A673 (cell line): Measurements from ENCODE around the gene PTPN14. TPM values are rescaled to one million over a fixed set of nuclear protein-coding genes. Genes with fewer than 3 reads are reported as not detected.

ENCODE experiments used
- BruUV-seq: library from RNA; stranded (reverse); fragments of 400-500 nt; replicated peaks from 2 replicates; lab custom pipeline; 2021; lab: Mats Ljungman, UMichigan
- CTCF ChIA-PET: fragments of 300-600 bp; sonication (Branson Sonifier 250); formaldehyde crosslinking; loops from one replicate; lab custom pipeline; 2022; ENCODE audit warnings: antibody characterized with exemption; lab: Charles Lee
- POLR2A ChIA-PET: fragments of 300-600 bp; sonication (Branson Sonifier 250); formaldehyde crosslinking; loops from one replicate; lab custom pipeline; 2022; ENCODE audit warnings: antibody characterized with exemption; ENCODE audit not compliant: low non-redundant PET; lab: Charles Lee
- DNase-seq: peaks from one replicate; pipeline ENCODE4 v3.0.0-alpha.2; 2015; ENCODE audit warnings: low spot score
- H3K27ac ChIP-seq: fragments of 200-600 bp; sonication (generic); 2 replicates; pipeline ENCODE4 v1.5.1; 2016; ENCODE audit warnings: mixed run types, low read depth, mild to moderate bottlenecking, mixed read lengths, antibody characterized with exemption, low read length; ENCODE audit not compliant: poor library complexity, severe bottlenecking
- H3K27me3 ChIP-seq: fragments of 200-600 bp; sonication (generic); replicated peaks from 2 replicates; pipeline ENCODE4 v1.6.1; 2017; ENCODE audit warnings: mixed run types, low read depth, mild to moderate bottlenecking, mixed read lengths, antibody characterized with exemption, low read length; ENCODE audit not compliant: insufficient read depth, poor library complexity
- H3K36me3 ChIP-seq: fragments of 200-600 bp; sonication (generic); 2 replicates; pipeline ENCODE4 v1.6.1; 2016; ENCODE audit warnings: mixed run types, mild to moderate bottlenecking, mixed read lengths, antibody characterized with exemption, low read length; ENCODE audit not compliant: insufficient read depth, poor library complexity, severe bottlenecking
- H3K4me1 ChIP-seq: fragments of 200-600 bp; sonication (generic); 2 replicates; pipeline ENCODE4 v1.6.1; 2017; ENCODE audit warnings: mixed run types, mild to moderate bottlenecking, mixed read lengths, antibody characterized with exemption, low read length; ENCODE audit not compliant: insufficient read depth, poor library complexity, severe bottlenecking
- H3K4me3 ChIP-seq: fragments of 200-600 bp; sonication (generic); 2 replicates; pipeline ENCODE4 v1.5.1; 2016; ENCODE audit warnings: low read depth, mixed run types, mild to moderate bottlenecking, mixed read lengths, low read length; ENCODE audit not compliant: poor library complexity, severe bottlenecking
- H3K9me3 ChIP-seq: fragments of 200-600 bp; sonication (generic); 2 replicates; pipeline ENCODE4 v1.6.1; 2016; ENCODE audit warnings: mixed run types, low read depth, mild to moderate bottlenecking, mixed read lengths, antibody characterized with exemption, low read length; ENCODE audit not compliant: poor library complexity, severe bottlenecking
- EZH2 ChIP-seq: fragments of 200-600 bp; sonication (generic); IDR thresholded peaks from 2 replicates; pipeline ENCODE4 v1.6.1; 2017; ENCODE audit warnings: borderline replicate concordance, low read depth, mild to moderate bottlenecking, mixed read lengths, antibody characterized with exemption, low read length; ENCODE audit not compliant: poor library complexity, severe bottlenecking
- intact Hi-C: fragments of 100-400 bp; cut with micrococcal nuclease; formaldehyde crosslinking; loops from one replicate; pipeline ENCODE4 v1.10.0; 2022; ENCODE audit not compliant: unreplicated experiment
- total RNA-seq: library from RNA; stranded (reverse); gene quantifications from 2 replicates; pipeline ENCODE4 v1.2.3, GENCODE V29; 2021
- TF ChIP-seq, protein P1 (sequence below): fragments of 300-800, 200-600 bp; sonication (generic); conservative IDR thresholded peaks from 2 replicates; pipeline ENCODE4 v1.5.1; 2017; ENCODE audit warnings: low read depth, mild to moderate bottlenecking, antibody characterized with exemption, low read length, moderate library complexity, mixed read lengths

Gene PTPN14
- total RNA-seq, 1 experiment from 2014 or later: 114 TPM

DNA sequence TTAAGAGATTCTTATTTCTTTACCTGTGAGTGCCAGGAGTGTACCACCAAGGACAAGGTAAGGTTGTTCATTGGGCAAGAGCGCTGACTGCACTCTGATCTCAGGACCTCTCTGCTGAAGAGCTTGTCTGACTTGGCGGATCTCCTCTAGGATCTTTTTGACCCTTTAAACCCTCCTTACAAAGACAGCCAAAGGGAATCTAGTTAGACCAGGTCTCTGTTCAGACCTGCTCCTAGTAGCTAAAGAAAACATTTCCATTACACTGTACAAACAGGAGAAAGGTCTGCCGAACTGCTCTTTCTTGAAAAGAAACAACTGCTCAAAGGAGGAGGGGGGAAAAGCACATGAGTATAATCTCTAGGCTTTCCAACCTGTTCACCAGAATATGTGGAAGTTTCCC, 221.2 kb downstream of the PTPN14 start:
- ChIA-PET CTCF (interaction anchor here (4.8 kb wide), 1 partner anchor 68 kb away, joined by 29 read pairs; no protein-coding TSS in a partner anchor), POLR2A (no interaction called here)
- no peak for DNase-seq
- Histone ChIP-seq H3K9me3 (no peaks in the 10 kb centered on the region), H3K36me3 (no peaks in the 10 kb centered on the region), H3K27ac (no peak overlapping the region), H3K4me1 (peaks cover 17% of the 10 kb centered on the region), H3K4me3 (no peak overlapping the region), H3K27me3 (no peaks in the 10 kb centered on the region)
- TF ChIP-seq EZH2: no peak
- TF ChIP-seq, protein P1, sequence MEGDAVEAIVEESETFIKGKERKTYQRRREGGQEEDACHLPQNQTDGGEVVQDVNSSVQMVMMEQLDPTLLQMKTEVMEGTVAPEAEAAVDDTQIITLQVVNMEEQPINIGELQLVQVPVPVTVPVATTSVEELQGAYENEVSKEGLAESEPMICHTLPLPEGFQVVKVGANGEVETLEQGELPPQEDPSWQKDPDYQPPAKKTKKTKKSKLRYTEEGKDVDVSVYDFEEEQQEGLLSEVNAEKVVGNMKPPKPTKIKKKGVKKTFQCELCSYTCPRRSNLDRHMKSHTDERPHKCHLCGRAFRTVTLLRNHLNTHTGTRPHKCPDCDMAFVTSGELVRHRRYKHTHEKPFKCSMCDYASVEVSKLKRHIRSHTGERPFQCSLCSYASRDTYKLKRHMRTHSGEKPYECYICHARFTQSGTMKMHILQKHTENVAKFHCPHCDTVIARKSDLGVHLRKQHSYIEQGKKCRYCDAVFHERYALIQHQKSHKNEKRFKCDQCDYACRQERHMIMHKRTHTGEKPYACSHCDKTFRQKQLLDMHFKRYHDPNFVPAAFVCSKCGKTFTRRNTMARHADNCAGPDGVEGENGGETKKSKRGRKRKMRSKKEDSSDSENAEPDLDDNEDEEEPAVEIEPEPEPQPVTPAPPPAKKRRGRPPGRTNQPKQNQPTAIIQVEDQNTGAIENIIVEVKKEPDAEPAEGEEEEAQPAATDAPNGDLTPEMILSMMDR: no peak
- intact Hi-C loops: loop anchor here (5.0 kb wide), 1 partner anchor 272 kb away; the partner anchor contains the start of gene CENPF
- no TSS peak for BruUV-seq

DNA sequence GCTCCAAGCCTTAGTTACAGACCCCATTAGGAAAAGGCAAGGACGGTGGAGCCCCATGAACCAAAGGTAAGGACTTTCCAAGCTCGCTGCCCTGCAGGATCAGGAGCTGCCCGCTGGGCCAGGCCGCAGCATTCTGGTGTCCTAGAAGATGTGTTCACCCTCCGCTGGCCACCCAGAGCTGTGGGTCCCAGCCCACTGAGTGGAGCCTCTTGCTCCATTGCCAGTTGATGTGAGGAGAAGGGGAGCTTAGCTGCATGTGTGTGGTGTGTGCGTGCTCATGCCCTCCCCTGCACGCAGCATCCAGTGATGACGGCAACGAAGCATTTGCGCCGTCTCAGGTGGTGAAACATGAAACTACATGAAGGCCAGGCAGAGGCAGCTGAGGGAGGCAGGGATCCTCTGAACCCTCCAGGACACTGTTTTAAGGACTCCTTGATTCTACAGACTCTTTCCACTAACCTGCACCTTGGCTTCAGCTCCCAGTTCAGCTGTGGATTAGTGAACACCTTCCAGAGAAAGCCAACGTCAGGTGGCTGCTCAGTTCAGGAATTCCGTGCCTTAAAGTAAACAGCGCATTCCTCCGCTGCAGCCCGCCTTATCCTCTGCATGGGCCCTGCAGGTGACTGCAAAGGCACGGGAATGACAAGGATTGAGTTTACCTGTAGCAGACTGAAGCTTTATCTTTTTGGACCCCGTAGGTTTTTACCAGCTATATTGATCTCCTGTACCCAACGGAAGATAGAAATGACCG, 221.8 kb downstream of the PTPN14 start:
- no peak for DNase-seq
- Histone ChIP-seq H3K4me1 (peaks cover 11% of the 10 kb centered on the region), H3K36me3 (no peaks in the 10 kb centered on the region), H3K27me3 (no peaks in the 10 kb centered on the region), H3K4me3 (no peak overlapping the region), H3K9me3 (no peaks in the 10 kb centered on the region), H3K27ac (no peak overlapping the region)
- intact Hi-C loops: loop anchor here (1.0 to 5.0 kb wide), 4 partner anchors 68 to 957 kb away; partner anchors contain the start of gene CENPF
- BruUV-seq: no TSS peak
- no peak for TF ChIP-seq EZH2
- TF ChIP-seq, protein P1: no peak
- POLR2A ChIA-PET: no interaction called here
- CTCF ChIA-PET: interaction anchor here (1.5 to 4.8 kb wide), 3 partner anchors 11 to 115 kb away, joined by 5 to 35 read pairs (median 29); no protein-coding TSS in a partner anchor

DNA sequence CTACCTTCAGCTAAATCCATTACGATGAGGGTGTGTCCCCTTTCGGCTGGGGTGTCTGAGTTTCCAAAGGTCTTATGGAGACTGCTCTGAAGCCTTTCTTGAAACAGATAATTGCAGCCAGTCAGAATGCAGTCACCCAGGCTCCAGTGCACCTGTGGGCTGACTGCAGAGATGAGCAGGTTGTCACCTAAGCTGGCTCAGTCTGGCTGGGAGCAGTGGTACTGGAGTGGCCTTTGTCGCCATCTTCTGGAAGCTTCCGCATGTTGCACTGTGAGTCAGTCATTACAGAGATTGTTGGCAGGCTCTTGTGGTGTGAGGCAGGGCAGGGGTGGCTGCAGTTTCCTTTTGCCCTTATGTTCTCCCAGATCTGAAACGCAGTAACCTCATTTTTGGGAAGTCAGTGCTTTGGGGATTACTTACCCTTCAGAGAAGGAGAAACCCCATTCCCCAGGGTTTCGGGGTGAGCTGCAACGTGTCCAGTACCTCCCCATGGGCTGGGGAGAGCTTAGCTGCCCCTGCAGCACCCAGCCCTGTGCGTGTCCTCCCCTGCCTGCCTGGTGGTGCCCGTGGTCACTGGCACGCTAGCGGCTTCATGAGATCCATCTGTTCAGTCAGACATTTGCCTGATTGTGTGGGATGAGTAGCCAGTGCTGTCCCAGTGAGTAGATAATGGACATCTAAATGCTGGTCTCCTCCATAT, 222.5 kb downstream of the PTPN14 start:
- intact Hi-C loops: loop anchor here (1.0 to 5.0 kb wide), 3 partner anchors 68 to 957 kb away; no protein-coding TSS in a partner anchor
- POLR2A ChIA-PET: no interaction called here
- DNase-seq: peak; percentile 80

More for the DNA sequence above, 222.5 kb downstream of the PTPN14 start:
- Histone ChIP-seq H3K27ac (no peak overlapping the region), H3K36me3 (no peaks in the 10 kb centered on the region), H3K4me1 (peaks cover 6% of the 10 kb centered on the region), H3K27me3 (no peaks in the 10 kb centered on the region), H3K9me3 (no peaks in the 10 kb centered on the region), H3K4me3 (no peak overlapping the region)
- no peak for TF ChIP-seq EZH2
- TF ChIP-seq, protein P1: peak; percentile 93
- CTCF ChIA-PET: interaction anchor here (0.9 to 4.8 kb wide), 6 partner anchors 11 to 274 kb away, joined by 3 to 35 read pairs (median 5); partner anchors contain the start of gene CENPF
- no TSS peak for BruUV-seq
